GM12872 (cell line): Measurements from ENCODE around the gene SHB.

Source experiments
- TF ChIP-seq, protein P1 (sequence below): IDR thresholded peaks from 3 replicates; pipeline ENCODE4 v1.5.1; 2011; ENCODE audit warnings: low read depth, mild to moderate bottlenecking, low read length, moderate library complexity; ENCODE audit not compliant: insufficient read depth

SHB gene

DNA sequence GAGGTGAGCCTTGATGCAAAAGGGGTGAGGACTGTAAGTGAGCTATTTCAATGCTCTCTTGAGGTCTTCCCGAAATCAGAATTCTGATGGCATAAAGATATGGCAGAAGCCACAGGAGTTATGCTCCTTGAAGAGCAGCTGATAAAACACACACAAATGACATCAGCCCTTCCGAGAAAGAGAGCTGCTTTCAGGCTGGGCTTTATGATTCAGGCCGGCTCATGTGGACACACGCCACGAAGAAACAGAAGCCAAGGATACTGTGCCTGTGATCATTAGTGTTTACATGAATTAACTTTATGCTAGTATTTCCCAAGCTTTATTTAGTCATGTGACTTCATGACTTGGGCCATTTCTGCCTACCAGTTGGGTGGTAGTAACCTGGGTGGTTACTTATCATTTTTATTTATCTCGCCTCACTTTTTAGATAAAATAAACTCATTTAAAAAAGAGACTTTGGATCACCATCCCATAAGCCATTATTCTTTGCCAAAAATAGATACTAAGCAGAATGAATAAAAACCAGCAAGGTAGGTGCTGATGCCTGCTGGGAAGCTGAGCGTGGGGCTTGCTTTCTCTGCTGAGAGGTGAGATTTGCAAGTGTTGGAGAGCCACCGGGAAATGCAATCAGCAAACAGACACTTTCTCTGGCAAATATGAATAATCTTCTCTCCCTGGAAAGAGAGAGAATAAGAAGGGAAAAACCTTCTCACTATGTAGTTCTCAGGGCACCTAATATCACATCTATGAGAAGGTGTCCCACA is 92.1 kb downstream of the SHB start:
- TF ChIP-seq, protein P1, sequence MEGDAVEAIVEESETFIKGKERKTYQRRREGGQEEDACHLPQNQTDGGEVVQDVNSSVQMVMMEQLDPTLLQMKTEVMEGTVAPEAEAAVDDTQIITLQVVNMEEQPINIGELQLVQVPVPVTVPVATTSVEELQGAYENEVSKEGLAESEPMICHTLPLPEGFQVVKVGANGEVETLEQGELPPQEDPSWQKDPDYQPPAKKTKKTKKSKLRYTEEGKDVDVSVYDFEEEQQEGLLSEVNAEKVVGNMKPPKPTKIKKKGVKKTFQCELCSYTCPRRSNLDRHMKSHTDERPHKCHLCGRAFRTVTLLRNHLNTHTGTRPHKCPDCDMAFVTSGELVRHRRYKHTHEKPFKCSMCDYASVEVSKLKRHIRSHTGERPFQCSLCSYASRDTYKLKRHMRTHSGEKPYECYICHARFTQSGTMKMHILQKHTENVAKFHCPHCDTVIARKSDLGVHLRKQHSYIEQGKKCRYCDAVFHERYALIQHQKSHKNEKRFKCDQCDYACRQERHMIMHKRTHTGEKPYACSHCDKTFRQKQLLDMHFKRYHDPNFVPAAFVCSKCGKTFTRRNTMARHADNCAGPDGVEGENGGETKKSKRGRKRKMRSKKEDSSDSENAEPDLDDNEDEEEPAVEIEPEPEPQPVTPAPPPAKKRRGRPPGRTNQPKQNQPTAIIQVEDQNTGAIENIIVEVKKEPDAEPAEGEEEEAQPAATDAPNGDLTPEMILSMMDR, result no peak

DNA sequence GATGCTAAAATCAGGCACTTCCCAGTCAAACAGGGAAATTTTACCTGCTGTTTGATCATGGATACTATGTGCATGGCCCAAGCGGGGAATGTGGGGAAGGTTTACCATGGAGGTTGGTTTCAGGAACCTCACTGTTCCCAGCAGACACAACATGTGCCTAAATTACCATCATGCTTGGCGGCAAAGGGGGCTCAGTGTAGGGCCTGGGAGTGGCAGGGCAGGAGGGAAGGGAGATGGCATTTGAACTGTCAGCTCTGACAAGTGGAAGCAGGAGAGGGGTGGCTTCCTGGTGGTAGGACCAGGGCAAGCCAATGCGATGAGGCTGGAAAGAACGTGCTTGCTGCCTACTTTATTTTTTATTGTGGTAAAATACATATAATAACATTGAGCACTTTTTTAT is 93.4 kb downstream of the SHB start:
- TF ChIP-seq, protein P1, result no peak

DNA sequence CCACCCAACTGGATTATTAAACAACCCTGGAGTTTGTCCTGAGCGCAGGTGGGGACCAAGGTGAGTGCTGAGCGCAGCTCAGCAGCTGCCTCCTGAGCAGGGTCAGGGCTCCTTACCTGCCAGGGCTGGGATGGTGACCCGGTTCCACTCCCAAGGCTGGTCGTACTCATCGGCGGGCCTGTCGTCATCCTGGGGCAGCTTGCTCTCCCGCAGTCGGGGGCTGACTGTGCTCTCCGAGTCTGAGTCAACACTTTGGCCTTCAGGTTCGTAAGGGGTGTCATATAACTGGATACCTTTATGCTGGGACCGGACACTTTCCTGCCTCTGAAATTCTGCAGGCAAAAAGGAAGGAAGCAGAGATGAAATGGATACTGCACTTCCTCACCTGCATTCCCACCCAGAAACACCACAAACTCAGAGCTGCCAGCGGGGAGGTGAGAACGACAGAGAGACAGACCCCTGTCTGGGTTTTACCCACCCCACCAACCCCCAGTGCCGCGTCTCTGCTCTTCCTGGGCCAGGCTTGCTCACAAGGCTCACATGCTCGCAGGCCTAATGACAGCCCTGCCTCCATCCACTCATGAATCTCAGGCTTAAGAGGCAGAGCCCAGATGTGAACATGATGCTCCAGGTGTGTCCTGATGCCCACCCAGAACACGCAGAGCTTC is 94.4 kb downstream of the SHB start:
- TF ChIP-seq, protein P1, result no peak

DNA sequence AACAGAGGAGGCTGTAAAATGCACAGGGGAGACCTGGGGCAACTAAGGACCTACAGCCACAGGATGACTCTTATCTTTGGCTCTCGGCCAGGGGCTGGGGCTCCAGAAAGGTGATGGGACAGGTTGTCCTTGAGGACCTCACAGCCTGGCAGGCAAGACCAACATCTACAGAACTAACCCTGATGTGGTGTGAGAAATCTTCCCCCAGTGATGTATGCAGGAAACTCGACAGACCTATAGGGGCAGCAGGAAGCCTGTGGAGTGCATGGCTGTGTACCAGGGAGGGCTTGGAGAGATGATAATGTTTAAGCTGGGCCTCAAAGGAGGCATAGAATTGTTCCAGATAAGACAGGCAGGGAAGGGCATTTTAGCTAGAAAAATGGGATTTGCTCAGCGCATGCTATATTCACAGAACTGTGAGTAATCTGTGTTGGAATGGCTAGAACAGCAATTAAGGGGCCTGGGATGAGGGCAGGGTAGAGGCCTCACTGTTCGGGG is 96.6 kb downstream of the SHB start:
- TF ChIP-seq, protein P1, result 0 out of 3 replicates have a peak, but pooled peaks have one; percentile 26

DNA sequence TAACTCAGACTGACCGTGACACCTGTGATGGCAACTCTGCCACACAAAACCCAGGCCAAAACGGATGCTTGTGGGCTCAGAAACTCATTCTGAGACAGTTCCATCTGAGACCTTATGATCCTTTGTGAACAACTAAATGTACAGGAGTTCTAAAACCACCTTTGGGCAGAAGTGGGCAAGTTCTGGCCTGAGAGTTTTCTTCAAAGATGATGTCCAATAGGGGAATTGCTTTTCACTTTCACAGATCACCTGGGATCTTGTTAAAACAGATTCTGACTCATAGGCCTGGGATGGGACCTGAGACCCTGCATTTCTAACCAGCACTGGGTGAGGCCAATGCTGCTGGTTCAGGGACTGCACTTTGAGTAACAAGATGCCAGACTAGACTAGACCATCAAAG is 97.3 kb downstream of the SHB start:
- TF ChIP-seq, protein P1, result no peak

DNA sequence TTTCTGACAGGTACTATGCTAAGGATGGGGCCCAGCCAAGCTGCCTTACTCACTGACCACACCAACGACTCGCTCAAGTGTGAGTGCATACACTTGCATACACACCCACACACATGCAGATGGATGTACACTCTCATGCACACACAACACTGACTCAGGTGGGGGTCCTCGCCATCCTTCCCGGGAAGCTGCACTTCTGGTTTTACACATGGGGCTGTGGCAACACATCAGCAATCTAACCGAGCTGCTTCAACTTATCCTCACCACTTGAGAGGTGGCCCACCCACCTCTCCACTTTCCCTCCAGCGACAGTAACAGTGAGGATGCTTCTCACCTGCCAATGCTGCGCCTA is 97.9 kb downstream of the SHB start:
- TF ChIP-seq, protein P1, result no peak

DNA sequence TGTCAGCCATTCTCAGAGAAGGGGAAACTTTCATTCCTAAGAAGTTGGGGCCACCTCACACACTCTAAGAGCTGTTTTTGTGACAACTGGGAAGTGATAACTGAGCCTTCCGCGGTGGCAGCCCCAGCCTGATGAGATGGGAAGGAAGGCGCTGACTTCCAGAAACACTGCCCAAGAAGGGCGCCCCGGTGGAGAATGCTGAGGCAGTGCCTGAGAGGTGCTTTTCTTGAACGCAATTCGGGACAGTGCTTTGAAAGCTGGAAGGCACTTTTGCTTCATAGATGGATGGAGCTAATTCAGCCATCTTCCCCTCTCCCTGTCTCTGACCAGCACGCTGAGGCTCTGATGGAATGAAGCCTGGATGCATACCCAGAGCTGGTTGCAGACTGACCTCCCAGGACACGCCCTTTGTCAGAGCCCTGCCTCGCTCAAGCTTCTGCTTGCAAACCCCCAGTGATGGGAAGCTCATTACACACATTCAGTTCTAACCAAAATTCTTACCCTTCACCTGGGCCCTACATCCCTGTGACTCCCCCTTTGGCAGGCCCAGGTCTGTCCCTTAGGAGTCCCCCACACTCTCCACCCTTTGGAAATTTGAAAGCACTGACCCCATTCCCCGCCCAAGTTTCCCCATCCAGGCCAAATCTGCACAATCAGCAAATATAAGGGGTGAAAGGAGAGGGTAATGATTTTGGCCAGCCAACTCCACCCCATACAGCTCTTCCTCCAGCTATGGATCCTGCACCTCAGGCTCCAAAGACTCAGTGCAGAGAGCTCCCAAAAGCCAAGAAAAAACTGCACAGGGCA is 98.5 kb downstream of the SHB start:
- TF ChIP-seq, protein P1, result no peak
